DMS 273 treated with DMSO at 0.1 percent for 48 hours (cell line): ENCODE data around the gene SLC15A3.
A peak's percentile ranks its signal among the peaks of the same experiment; 100 is the strongest.
"Not testable (repeated sequence)": the region's sequence is repeated elsewhere in the genome, so short reads cannot be mapped to it uniquely, and the experiment has no call there.

Source experiments
- DNase-seq: peaks from one replicate; lab custom pipeline; 2025; lab: John Stamatoyannopoulos, UW

SLC15A3 gene

GRCh38 chr11:60913793-60914632 is 38.0 kb downstream of the SLC15A3 start, which contains the start of gene TMEM109:
TMEM109 (plus strand) TSS chr11:60914158; CDS start chr11:60919694, 5,536 bp downstream.
- peak; percentile 75 for DNase-seq

GRCh38 chr11:60912851-60913528 is 39.0 kb downstream of the SLC15A3 start:
- no peak for DNase-seq

GRCh38 chr11:60912223-60912850 is 39.6 kb downstream of the SLC15A3 start:
- DNase-seq: no peak

- DNase-seq: no peak
These were observed 41.1 kb downstream of the SLC15A3 start for GRCh38 chr11:60910711-60911380.

GRCh38 chr11:60910281-60910687 is 41.7 kb downstream of the SLC15A3 start:
- no peak for DNase-seq

GRCh38 chr11:60909680-60910280 is 42.2 kb downstream of the SLC15A3 start:
- DNase-seq: not testable (repeated sequence)

- DNase-seq: no peak
These were observed 43.2 kb downstream of the SLC15A3 start for GRCh38 chr11:60908803-60909202.

- DNase-seq: peak; percentile 88
These were observed 45.6 kb downstream of the SLC15A3 start, which contains the start of gene PRPF19 for GRCh38 chr11:60906132-60906972. PRPF19 (minus strand) TSS chr11:60906585; CDS start chr11:60906382, 203 bp downstream.

- no peak for DNase-seq
These were observed 46.3 kb downstream of the SLC15A3 start for GRCh38 chr11:60905551-60906113.

GRCh38 chr11:60905047-60905446 is 46.9 kb downstream of the SLC15A3 start:
- no peak for DNase-seq

GRCh38 chr11:60902625-60903024 is 49.4 kb downstream of the SLC15A3 start:
- no peak for DNase-seq

GRCh38 chr11:60900673-60901404 is 51.1 kb downstream of the SLC15A3 start:
- no peak for DNase-seq

- no peak for DNase-seq
These were observed 52.0 kb downstream of the SLC15A3 start for GRCh38 chr11:60899977-60900376.

- DNase-seq: no peak
These were observed 52.7 kb downstream of the SLC15A3 start for GRCh38 chr11:60899046-60899936.

- DNase-seq: no peak
These were observed 54.5 kb downstream of the SLC15A3 start for GRCh38 chr11:60897496-60897895.

- DNase-seq: no peak
These were observed 56.3 kb downstream of the SLC15A3 start for GRCh38 chr11:60895687-60896086.

GRCh38 chr11:60891103-60891741 is 60.8 kb downstream of the SLC15A3 start:
- no peak for DNase-seq

GRCh38 chr11:60890696-60891095 is 61.3 kb downstream of the SLC15A3 start:
- DNase-seq: no peak
